Lower leg skin (tissue), 3 donors: ENCODE results near the gene NLRP1.

Source experiments
- POLR2A ChIP-seq, 2 donors: fragments of 450-650 bp; IDR thresholded peaks; one replicate each; pipeline ENCODE4 v1.6.1; 2016 to 2017; ENCODE audit warnings: antibody characterized with exemption in 2 of 2, mild to moderate bottlenecking in 1 of 2, moderate library complexity in 1 of 2
- TF ChIP-seq, protein P1 (sequence below), 3 donors: fragments of 450-650 bp; IDR thresholded peaks; one replicate each; pipeline ENCODE4 v1.5.1; 2016; ENCODE audit warnings: antibody characterized with exemption in 3 of 3, mild to moderate bottlenecking in 3 of 3, moderate library complexity in 2 of 3

DNA sequence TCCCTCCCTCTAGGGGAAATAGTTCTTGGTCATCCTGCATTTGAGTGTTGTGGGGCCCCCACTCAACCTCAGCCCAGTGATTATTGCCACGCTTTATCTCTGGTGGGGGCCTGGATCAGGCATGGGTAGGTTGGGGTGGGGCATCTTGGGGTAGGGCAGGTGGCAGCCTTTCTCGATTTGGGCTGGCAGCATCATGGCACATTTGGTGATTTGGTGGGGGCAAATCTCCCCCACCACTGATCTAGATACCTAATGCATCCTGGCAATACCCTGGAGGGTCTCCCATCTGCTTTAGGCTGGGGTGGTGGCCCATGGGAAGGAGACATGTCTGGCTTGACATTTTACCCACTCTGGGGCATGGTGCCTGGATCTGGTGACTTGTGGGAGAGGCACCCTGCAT is 40.2 kb downstream of the NLRP1 start:
- TF ChIP-seq, protein P1, sequence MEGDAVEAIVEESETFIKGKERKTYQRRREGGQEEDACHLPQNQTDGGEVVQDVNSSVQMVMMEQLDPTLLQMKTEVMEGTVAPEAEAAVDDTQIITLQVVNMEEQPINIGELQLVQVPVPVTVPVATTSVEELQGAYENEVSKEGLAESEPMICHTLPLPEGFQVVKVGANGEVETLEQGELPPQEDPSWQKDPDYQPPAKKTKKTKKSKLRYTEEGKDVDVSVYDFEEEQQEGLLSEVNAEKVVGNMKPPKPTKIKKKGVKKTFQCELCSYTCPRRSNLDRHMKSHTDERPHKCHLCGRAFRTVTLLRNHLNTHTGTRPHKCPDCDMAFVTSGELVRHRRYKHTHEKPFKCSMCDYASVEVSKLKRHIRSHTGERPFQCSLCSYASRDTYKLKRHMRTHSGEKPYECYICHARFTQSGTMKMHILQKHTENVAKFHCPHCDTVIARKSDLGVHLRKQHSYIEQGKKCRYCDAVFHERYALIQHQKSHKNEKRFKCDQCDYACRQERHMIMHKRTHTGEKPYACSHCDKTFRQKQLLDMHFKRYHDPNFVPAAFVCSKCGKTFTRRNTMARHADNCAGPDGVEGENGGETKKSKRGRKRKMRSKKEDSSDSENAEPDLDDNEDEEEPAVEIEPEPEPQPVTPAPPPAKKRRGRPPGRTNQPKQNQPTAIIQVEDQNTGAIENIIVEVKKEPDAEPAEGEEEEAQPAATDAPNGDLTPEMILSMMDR (IDR thresholded peaks at IDR 0.05) = no peak
- no peak for TF ChIP-seq POLR2A (IDR thresholded peaks at IDR 0.05)
